OCI-LY1 (cell line): ENCODE measurements around the gene ARID3A.
"Not testable (repeated sequence)": the region's sequence is repeated elsewhere in the genome, so short reads cannot be mapped to it uniquely, and the experiment has no call there.

ENCODE experiments used
- H2AFZ ChIP-seq: fragments of 200-600 bp; sonication (generic), shearing (Covaris generic); 2 replicates; pipeline ENCODE4 v1.6.0; 2014; ENCODE audit warnings: antibody characterized with exemption, mild to moderate bottlenecking, low read length
- H3F3A ChIP-seq: fragments of 200-600 bp; sonication (generic), shearing (Covaris generic); 2 replicates; pipeline ENCODE4 v1.6.0; 2014; ENCODE audit warnings: mild to moderate bottlenecking, antibody characterized with exemption, low read length, moderate library complexity; ENCODE audit not compliant: insufficient read depth
- H3K27ac ChIP-seq: fragments of 200-600 bp; sonication (generic); 2 replicates; pipeline ENCODE4 v1.5.1; 2014; ENCODE audit warnings: low read length, mixed run types, mild to moderate bottlenecking, low read depth; ENCODE audit not compliant: poor library complexity, severe bottlenecking
- H3K27me3 ChIP-seq: fragments of 200-600 bp; sonication (generic); 2 replicates; pipeline ENCODE4 v1.6.0; 2014; ENCODE audit warnings: antibody characterized with exemption, mild to moderate bottlenecking, low read length, moderate library complexity; ENCODE audit not compliant: insufficient read depth
- H3K36me3 ChIP-seq: fragments of 200-600 bp; sonication (generic); 2 replicates; pipeline ENCODE4 v1.6.1; 2014; ENCODE audit warnings: mild to moderate bottlenecking, antibody characterized with exemption, low read length, moderate library complexity, mixed read lengths; ENCODE audit not compliant: insufficient read depth
- H3K4me1 ChIP-seq: fragments of 200-600 bp; sonication (generic); 2 replicates; pipeline ENCODE4 v1.5.1; 2014; ENCODE audit warnings: mild to moderate bottlenecking, low read length, moderate library complexity; ENCODE audit not compliant: insufficient read depth, severe bottlenecking
- H3K4me2 ChIP-seq: fragments of 200-600 bp; sonication (generic), shearing (Covaris generic); 2 replicates; pipeline ENCODE4 v1.6.1; 2014; ENCODE audit warnings: low read length
- H3K4me3 ChIP-seq: fragments of 200-600 bp; sonication (generic); 2 replicates; pipeline ENCODE4 v1.5.1; 2014; ENCODE audit warnings: low read length, low read depth, mild to moderate bottlenecking, mixed read lengths; ENCODE audit not compliant: poor library complexity, severe bottlenecking
- H3K79me2 ChIP-seq: fragments of 200-600 bp; shearing (Covaris generic); 2 replicates; pipeline ENCODE4 v1.6.1; 2016; ENCODE audit warnings: mixed run types, low read length, mixed read lengths; ENCODE audit not compliant: insufficient read depth
- H3K9ac ChIP-seq: fragments of 200-600 bp; sonication (generic), shearing (Covaris generic); 2 replicates; pipeline ENCODE4 v1.6.1; 2014; ENCODE audit warnings: mild to moderate bottlenecking, low read length, mixed read lengths
- H3K9me2 ChIP-seq: fragments of 200-600 bp; sonication (generic), shearing (Covaris generic); 2 replicates; pipeline ENCODE4 v1.6.1; 2014; ENCODE audit warnings: low read depth, mild to moderate bottlenecking, low read length, mixed read lengths
- H3K9me3 ChIP-seq: fragments of 200-600 bp; shearing (Covaris generic); 2 replicates; pipeline ENCODE4 v1.6.1; 2014; ENCODE audit warnings: low read length, mixed read lengths
- H4K20me1 ChIP-seq: fragments of 200-600 bp; sonication (generic), shearing (Covaris generic); 2 replicates; pipeline ENCODE4 v1.6.0; 2016; ENCODE audit warnings: mild to moderate bottlenecking, low read length; ENCODE audit not compliant: insufficient read depth
- EZH2 ChIP-seq: fragments of 200-600 bp; sonication (generic), shearing (Covaris generic); IDR thresholded peaks from 2 replicates; pipeline ENCODE4 v1.8.0; 2017; ENCODE audit warnings: borderline replicate concordance, mixed run types, mild to moderate bottlenecking, antibody characterized with exemption, low read length, moderate library complexity, mixed read lengths
- TF ChIP-seq, protein P1 (sequence below): fragments of 200-600 bp; sonication (generic), shearing (Covaris generic); IDR thresholded peaks from 2 replicates; pipeline ENCODE4 v1.5.1; 2017; ENCODE audit warnings: mild to moderate bottlenecking, antibody characterized with exemption, low read length, moderate library complexity, mixed read lengths

The ARID3A gene

DNA sequence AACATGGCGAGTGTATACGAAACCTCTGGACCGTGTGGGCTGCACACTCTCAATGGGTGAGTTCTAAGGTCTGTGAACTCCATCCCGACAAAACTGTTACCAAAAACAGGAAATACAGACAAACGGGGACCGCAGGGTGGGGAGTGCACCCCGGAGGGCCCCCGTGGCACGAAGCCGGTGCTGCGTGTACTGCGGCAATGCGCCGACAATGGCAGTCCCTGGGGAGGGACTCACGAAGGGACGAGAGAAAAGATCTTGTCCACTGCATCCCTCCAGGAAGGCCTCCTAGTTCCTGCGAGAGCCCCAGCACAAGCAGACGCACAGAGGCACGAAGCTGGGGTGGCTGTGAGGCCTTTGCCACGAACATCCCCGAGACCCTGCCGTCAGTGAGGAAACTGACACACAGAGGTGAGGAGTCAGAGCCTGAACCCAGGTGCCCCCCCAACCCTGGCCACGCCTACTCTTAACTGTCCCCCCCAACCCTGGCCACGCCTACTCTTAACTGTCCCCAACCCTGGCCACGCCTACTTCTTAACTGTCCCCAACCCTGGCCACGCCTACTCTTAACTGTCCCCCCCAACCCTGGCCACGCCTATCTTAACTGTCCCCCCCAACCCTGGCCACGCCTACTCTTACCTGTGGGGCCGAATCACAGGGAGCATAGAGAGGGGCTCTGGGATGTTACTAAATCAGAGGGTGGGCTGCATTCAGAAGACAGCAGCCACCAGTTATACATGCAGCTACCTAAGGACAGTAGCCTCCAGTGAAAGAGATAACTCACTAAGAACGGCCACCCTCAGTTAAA is 37.1 kb upstream of the ARID3A start:
- peaks cover 14% of the 10 kb centered on the region for H3K4me1 ChIP-seq
- peaks cover 33% of the 10 kb centered on the region for H3K36me3 ChIP-seq
- H3F3A ChIP-seq = peaks cover 4% of the 10 kb centered on the region; the same call in 1 of the 2 replicates
- H3K9ac ChIP-seq = no peak overlapping the region
- H3K79me2 ChIP-seq = no peaks in the 10 kb centered on the region
- peak overlapping the region; percentile 12; the same call in 1 of the 2 replicates for H3K4me2 ChIP-seq
- no peaks in the 10 kb centered on the region for H3K27me3 ChIP-seq
- H3K4me3 ChIP-seq = no peak overlapping the region
- TF ChIP-seq, protein P1, sequence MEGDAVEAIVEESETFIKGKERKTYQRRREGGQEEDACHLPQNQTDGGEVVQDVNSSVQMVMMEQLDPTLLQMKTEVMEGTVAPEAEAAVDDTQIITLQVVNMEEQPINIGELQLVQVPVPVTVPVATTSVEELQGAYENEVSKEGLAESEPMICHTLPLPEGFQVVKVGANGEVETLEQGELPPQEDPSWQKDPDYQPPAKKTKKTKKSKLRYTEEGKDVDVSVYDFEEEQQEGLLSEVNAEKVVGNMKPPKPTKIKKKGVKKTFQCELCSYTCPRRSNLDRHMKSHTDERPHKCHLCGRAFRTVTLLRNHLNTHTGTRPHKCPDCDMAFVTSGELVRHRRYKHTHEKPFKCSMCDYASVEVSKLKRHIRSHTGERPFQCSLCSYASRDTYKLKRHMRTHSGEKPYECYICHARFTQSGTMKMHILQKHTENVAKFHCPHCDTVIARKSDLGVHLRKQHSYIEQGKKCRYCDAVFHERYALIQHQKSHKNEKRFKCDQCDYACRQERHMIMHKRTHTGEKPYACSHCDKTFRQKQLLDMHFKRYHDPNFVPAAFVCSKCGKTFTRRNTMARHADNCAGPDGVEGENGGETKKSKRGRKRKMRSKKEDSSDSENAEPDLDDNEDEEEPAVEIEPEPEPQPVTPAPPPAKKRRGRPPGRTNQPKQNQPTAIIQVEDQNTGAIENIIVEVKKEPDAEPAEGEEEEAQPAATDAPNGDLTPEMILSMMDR = no peak
- peak overlapping the region; percentile 68 for H3K27ac ChIP-seq
- no peaks in the 10 kb centered on the region for H4K20me1 ChIP-seq
- H2AFZ ChIP-seq = no peak overlapping the region
- no peaks in the 10 kb centered on the region for H3K9me3 ChIP-seq
- no peaks in the 10 kb centered on the region for H3K9me2 ChIP-seq

GRCh38 chr19:889662-890295 is 36.1 kb upstream of the ARID3A start:
- Histone ChIP-seq H3F3A (peaks cover 4% of the 10 kb centered on the region; the same call in 1 of the 2 replicates), H2AFZ (no peak overlapping the region), H3K4me1 (peaks cover 14% of the 10 kb centered on the region), H3K4me3 (no peak overlapping the region), H3K4me2 (no peak overlapping the region), H3K9me3 (no peaks in the 10 kb centered on the region), H3K27me3 (no peaks in the 10 kb centered on the region), H3K9ac (no peak overlapping the region), H3K36me3 (peaks cover 28% of the 10 kb centered on the region), H4K20me1 (no peaks in the 10 kb centered on the region), H3K27ac (no peak overlapping the region), H3K9me2 (no peaks in the 10 kb centered on the region), H3K79me2 (no peaks in the 10 kb centered on the region)
- TF ChIP-seq, protein P1 = no peak
- no peak for TF ChIP-seq EZH2

GRCh38 chr19:890831-891230 is 35.0 kb upstream of the ARID3A start:
- H3K27me3 ChIP-seq = no peaks in the 10 kb centered on the region
- H3K36me3 ChIP-seq = peaks cover 18% of the 10 kb centered on the region
- no peaks in the 10 kb centered on the region for H3K79me2 ChIP-seq
- TF ChIP-seq, protein P1 = no peak
- TF ChIP-seq EZH2 = no peak
- H3K4me2 ChIP-seq = no peak overlapping the region
- no peaks in the 10 kb centered on the region for H3K9me3 ChIP-seq
- H3K27ac ChIP-seq = peak overlapping the region; percentile 75
- H3K9me2 ChIP-seq = no peaks in the 10 kb centered on the region
- no peaks in the 10 kb centered on the region for H4K20me1 ChIP-seq
- H2AFZ ChIP-seq = no peak overlapping the region
- no peak overlapping the region for H3K4me3 ChIP-seq
- peaks cover 4% of the 10 kb centered on the region; the same call in 1 of the 2 replicates for H3F3A ChIP-seq
- H3K9ac ChIP-seq = no peak overlapping the region
- H3K4me1 ChIP-seq = peaks cover 14% of the 10 kb centered on the region

DNA sequence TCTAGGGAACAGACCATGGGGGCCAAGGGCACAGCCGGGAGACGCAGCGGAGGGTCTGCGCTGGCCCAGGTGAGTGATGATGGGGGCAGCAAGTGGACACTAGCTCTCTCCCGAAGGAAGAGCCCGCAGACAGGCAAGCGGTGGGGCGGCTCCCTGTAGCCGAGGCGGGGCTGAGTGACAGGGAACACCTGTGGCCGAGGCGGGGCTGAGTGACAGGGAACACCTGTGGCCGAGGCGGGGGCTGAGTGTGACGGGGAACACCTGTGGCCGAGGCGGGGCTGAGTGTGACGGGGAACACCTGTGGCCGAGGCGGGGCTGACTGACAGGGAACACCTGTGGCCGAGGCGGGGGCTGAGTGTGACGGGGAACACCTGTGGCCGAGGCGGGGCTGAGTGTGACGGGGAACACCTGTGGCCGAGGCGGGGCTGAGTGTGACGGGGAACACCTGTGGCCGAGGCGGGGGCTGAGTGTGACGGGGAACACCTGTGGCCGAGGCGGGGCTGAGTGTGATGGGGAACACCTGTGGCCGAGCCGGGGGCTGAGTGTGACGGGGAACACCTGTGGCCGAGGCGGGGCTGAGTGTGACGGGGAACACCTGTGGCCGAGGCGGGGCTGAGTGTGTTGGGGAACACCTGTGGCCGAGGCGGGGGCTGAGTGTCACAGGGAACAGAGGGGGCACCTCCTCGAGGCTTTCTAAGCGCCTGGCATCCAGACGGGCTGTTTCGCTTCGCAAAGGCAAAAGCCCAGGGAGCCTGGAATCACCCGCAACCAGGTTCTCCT is 34.2 kb upstream of the ARID3A start:
- Histone ChIP-seq H3K9ac (peak overlapping the region; percentile 92; the same call in 1 of the 2 replicates), H3K4me2 (peak overlapping the region; percentile 64), H3K36me3 (peaks cover 17% of the 10 kb centered on the region), H3K27ac (peak overlapping the region; percentile 80), H3K4me1 (peaks cover 14% of the 10 kb centered on the region), H3K4me3 (peak overlapping the region; percentile 76)
- not testable (repeated sequence) for H3K27me3 ChIP-seq, H3F3A ChIP-seq, H2AFZ ChIP-seq, H3K79me2 ChIP-seq, H3K9me3 ChIP-seq, H4K20me1 ChIP-seq, H3K9me2 ChIP-seq
